Body of pancreas (tissue), 4 donors: ENCODE results near the gene CST7. TPM values are rescaled to one million over a fixed set of nuclear protein-coding genes. Genes with fewer than 3 reads are reported as not detected.

Experiments used
- ATAC-seq: fragments of 150-250 bp; one replicate; pipeline ENCODE4 v1.9.1; 2016
- DNase-seq, 4 donors: peaks; one replicate each; pipeline ENCODE4 v3.0.0-alpha.2; 2019
- H3K27ac ChIP-seq, 4 donors: fragments of 200-600 bp; sonication (generic); 1 replicate in 3 of 4; 2 replicates in 1 of 4; pipeline versions ENCODE4 v1.5.1 to v1.6.1; 2016 to 2019; ENCODE audit warnings: mild to moderate bottlenecking in 1 of 4, mixed read lengths in 1 of 4, moderate library complexity in 1 of 4
- H3K27me3 ChIP-seq, 2 donors: fragments of 200-600 bp; sonication (generic); one replicate each; pipeline ENCODE4 v1.6.0; 2016; ENCODE audit warnings: mild to moderate bottlenecking in 1 of 2
- H3K36me3 ChIP-seq, 2 donors: fragments of 200-600 bp; sonication (generic); replicated peaks in 1 of 2; 2 replicates each; pipeline ENCODE4 v1.5.1; 2016; ENCODE audit warnings: low read depth in 2 of 2; ENCODE audit not compliant: insufficient read depth in 1 of 2
- H3K4me1 ChIP-seq: fragments of 200-600 bp; sonication (generic); one replicate; pipeline ENCODE4 v1.6.0; 2016
- H3K4me3 ChIP-seq, 2 donors: fragments of 200-600 bp; sonication (generic); 1 replicate in 1 of 2; 2 replicates in 1 of 2; pipeline ENCODE4 v1.5.1; 2016 to 2019
- H3K9me3 ChIP-seq, 3 donors: fragments of 200-600 bp; sonication (generic); 1 replicate in 2 of 3; 2 replicates in 1 of 3; pipeline ENCODE4 v1.5.1; 2016
- CTCF ChIP-seq, 7 experiments: fragments of 450-650 bp in 4 of 7; fragments of 200-600 bp in 3 of 7; sonication (generic) in 3 of 7; IDR thresholded peaks; one replicate each; pipeline ENCODE4 v1.5.1; 2016 to 2019; ENCODE audit warnings: antibody characterized with exemption in 7 of 7
- POLR2A ChIP-seq, 3 donors: fragments of 450-650 bp; IDR thresholded peaks; one replicate each; pipeline ENCODE4 v1.6.1; 2016; ENCODE audit warnings: antibody characterized with exemption in 3 of 3, mild to moderate bottlenecking in 2 of 3
- WGBS, 2 donors: methylation state at CpG; one replicate each; pipeline ENCODE4 v1.1.5; 2017; 5-methylcytosine and 5-hydroxymethylcytosine counted together
- intact Hi-C: fragments of 100-400 bp; cut with DNase I; formaldehyde crosslinking; loops from one replicate; pipeline ENCODE4 v1.15.1; 2023
- total RNA-seq, 2 donors: library from RNA; depleted of rRNA; stranded (reverse); fragments of >200 nt; gene quantifications; one replicate each; pipeline ENCODE4 v1.1.0, GENCODE V29; 2016

The CST7 gene
- total RNA-seq, 2 donors from 2014 or later: 1.8 to 4.0 TPM

DNA sequence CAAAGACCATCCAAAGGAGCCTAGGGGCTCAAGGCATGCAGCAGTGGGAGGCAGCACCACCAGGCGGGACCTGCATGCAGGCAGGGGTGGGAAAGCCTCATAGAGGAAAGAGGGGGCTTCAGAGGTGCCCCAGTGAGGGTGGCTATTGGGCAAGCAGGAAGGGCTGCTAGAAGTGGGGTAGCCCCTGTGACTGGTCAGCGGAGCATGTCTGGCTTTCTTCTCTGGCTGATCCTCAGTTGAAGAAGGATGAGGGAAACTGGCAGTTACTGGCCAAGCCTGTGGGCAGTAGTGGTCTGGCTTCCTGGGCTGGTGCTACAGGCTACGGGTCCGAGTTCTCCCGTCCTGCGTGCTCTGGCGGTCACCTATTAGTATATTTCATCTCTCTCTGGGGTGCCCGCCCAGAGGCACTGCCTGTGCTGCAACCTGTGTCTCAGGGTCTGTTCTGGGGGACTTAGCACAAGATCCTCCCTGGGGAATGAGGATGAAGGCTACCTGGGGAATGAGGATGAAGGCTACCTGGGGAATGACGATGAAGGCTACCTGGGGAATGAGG, 35.9 kb upstream of the CST7 start:
- ATAC-seq (no peak), DNase-seq (peak in 1 of 4 donors; percentile 1)
- Histone ChIP-seq H3K27me3 (no peaks in the 10 kb centered on the region), H3K4me1 (peaks cover 4% of the 10 kb centered on the region), H3K9me3 (no peaks in the 10 kb centered on the region), H3K27ac (no peak overlapping the region), H3K36me3 (no peaks in the 10 kb centered on the region), H3K4me3 (no peak overlapping the region)
- TF ChIP-seq POLR2A (IDR thresholded peaks at IDR 0.05) (no peak), CTCF (IDR thresholded peaks at IDR 0.05) (no peak)
- intact Hi-C loops: loop anchor here (5.0 kb wide), 1 partner anchor 751 kb away; no protein-coding TSS in a partner anchor
- WGBS, 2 donors: 84 to 87% methylated on average over 7 to 9 of the region's 9 CpGs

DNA sequence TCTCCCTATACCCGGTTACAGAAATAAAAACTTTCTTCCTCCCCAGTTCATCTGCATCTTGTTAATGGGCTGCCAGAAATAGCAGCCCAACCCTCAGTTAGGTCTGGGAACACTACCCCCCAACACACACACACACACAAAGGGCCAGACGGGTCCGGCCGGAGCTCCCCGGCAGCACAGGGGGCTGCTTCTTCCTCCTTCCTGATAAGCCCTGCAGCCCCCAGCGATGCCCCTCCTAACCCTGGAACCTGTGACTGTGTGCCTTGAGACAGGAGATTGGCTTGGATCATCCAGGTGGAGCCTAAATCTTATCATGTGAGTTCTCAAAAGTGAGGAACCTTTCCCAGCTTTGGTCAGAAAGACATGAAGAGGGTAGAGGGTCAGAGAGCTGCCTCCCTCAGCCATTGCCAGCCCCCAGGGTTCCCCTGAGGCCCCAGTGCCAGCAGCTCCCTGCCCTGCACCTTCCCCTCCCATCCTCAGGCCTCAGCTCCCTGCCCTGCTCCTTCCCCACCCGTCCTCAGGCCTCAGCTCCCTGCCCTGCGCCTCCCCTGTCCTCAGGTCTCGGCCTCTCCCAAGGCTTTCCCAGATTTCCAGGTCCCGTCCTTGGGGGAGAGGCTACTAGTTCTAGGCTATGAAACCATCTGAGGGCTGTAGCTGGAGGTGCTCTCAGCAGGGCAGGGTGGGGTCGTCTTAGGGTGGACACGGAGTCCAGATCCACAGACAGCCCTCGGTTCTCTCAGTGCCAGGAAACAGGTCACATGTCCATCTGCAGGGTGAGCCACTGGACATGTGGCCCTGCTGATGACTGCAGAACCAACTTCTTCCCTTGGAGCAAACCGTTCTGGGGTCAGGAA, 34.5 kb upstream of the CST7 start:
- Histone ChIP-seq H3K36me3 (no peaks in the 10 kb centered on the region), H3K4me1 (peaks cover 18% of the 10 kb centered on the region), H3K27ac (no peak overlapping the region), H3K9me3 (no peaks in the 10 kb centered on the region), H3K4me3 (no peak overlapping the region), H3K27me3 (no peaks in the 10 kb centered on the region)
- DNase-seq: peak in 1 of 4 donors; percentile 7
- no peak for ATAC-seq
- intact Hi-C loops: loop anchor here (5.0 kb wide), 1 partner anchor 752 kb away; no protein-coding TSS in a partner anchor
- WGBS, 2 donors: 68 to 76% methylated on average over 11 to 14 of the region's 14 CpGs
- TF ChIP-seq POLR2A (IDR thresholded peaks at IDR 0.05) (no peak), CTCF (IDR thresholded peaks at IDR 0.05) (no peak)

DNA sequence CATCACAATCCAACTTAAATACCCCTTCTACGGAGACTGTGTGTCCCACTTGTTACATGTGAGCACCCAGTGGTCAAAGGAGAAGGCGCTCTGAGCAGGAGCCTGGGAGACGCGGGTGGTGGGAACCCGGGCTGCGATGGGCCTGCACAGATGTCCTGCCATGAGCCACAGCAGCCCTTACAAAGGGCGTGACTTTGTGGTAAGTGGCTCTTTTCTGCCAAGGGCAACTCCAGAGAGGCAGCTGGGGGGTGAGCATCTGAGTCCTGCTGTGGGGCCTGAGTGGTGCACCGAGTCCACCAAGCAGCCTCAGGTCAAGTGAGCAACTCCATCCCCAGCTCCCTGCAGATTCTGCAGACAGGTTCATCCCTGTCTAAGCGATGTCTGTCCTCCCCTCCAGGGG, 33.6 kb upstream of the CST7 start:
- ATAC-seq (no peak), DNase-seq (no peak)
- intact Hi-C loops: no loop called here
- Histone ChIP-seq H3K4me1 (peaks cover 18% of the 10 kb centered on the region), H3K36me3 (no peaks in the 10 kb centered on the region), H3K9me3 (no peaks in the 10 kb centered on the region), H3K27me3 (no peaks in the 10 kb centered on the region), H3K4me3 (no peak overlapping the region), H3K27ac (no peak overlapping the region)
- TF ChIP-seq POLR2A (IDR thresholded peaks at IDR 0.05): no peak
- no peak for TF ChIP-seq CTCF (IDR thresholded peaks at IDR 0.05)
- WGBS, 2 donors: 76 to 89% methylated on average over 7 to 9 of the region's 9 CpGs

DNA sequence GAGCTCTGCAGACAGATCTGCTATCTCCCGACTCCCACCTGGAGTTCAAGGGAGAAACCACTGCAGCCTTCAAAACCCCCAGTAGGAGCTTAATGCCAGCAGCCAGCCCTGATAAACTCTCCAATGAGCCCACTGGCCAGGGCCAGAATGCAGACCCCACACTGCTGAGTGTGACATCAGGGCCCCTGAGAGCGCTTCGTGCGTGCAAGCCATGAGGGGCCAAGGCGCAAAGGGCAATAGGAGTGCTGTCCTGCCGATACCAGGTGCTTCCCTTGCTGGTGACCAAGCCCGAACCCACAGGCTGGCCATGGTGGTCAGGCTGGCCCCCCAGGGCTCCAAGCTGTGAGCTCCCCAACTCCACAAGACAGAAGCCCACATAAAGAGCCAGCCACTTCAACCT, 33.2 kb upstream of the CST7 start:
- TF ChIP-seq POLR2A (IDR thresholded peaks at IDR 0.05): no peak
- TF ChIP-seq CTCF (IDR thresholded peaks at IDR 0.05): no peak
- DNase-seq (no peak), ATAC-seq (no peak)
- H3K9me3 ChIP-seq: no peaks in the 10 kb centered on the region
- no peak overlapping the region for H3K27ac ChIP-seq
- intact Hi-C loops: no loop called here
- WGBS, 2 donors: 88 to 90% methylated on average over 7 of the region's 7 CpGs
- H3K4me3 ChIP-seq: no peak overlapping the region
- peaks cover 18% of the 10 kb centered on the region for H3K4me1 ChIP-seq
- no peaks in the 10 kb centered on the region for H3K36me3 ChIP-seq
- no peaks in the 10 kb centered on the region for H3K27me3 ChIP-seq
